Endodermal cell (in vitro differentiated cells): ENCODE results near the gene USP38. TPM values are rescaled to one million over a fixed set of nuclear protein-coding genes. Genes with fewer than 3 reads are reported as not detected.

Experiments
- DNase-seq: peaks from one replicate; pipeline ENCODE4 v3.0.0-alpha.2; 2017
- H3K27ac ChIP-seq: 2 replicates; pipeline ENCODE4 v1.5.1; 2013; ENCODE audit warnings: mild to moderate bottlenecking, low read depth, low read length, moderate library complexity
- H3K27me3 ChIP-seq: 2 replicates; pipeline ENCODE4 v1.6.1; 2013; ENCODE audit warnings: mild to moderate bottlenecking, low read length, moderate library complexity; ENCODE audit not compliant: insufficient read depth, control insufficient read depth, poor library complexity, severe bottlenecking
- H3K36me3 ChIP-seq: 2 replicates; pipeline ENCODE4 v1.7.0; 2013; ENCODE audit warnings: mild to moderate bottlenecking, low read length, moderate library complexity; ENCODE audit not compliant: control insufficient read depth, insufficient read depth
- H3K4me1 ChIP-seq: one replicate; pipeline ENCODE4 v1.7.0; 2013; ENCODE audit warnings: low read length; ENCODE audit not compliant: control insufficient read depth, insufficient read depth
- H3K4me3 ChIP-seq: 2 replicates; pipeline ENCODE4 v1.5.1; 2013; ENCODE audit warnings: mild to moderate bottlenecking, low read length, moderate library complexity
- H3K9ac ChIP-seq: 2 replicates; pipeline ENCODE4 v1.6.1; 2013; ENCODE audit warnings: mild to moderate bottlenecking, low read length, moderate library complexity; ENCODE audit not compliant: poor library complexity, severe bottlenecking; ENCODE audit errors: extremely low read depth
- H3K9me3 ChIP-seq: 2 replicates; pipeline ENCODE4 v1.6.1; 2013; ENCODE audit warnings: mild to moderate bottlenecking, low read length, moderate library complexity; ENCODE audit not compliant: control insufficient read depth
- H3K27ac Mint-ChIP-seq: 2 replicates; pipeline ENCODE4 v1.8.0; 2020; ENCODE audit warnings: mixed read lengths
- H3K27me3 Mint-ChIP-seq: 2 replicates; pipeline ENCODE4 v1.8.0; 2021; ENCODE audit warnings: mild to moderate bottlenecking, mixed read lengths; ENCODE audit not compliant: insufficient read depth
- H3K36me3 Mint-ChIP-seq: 2 replicates; pipeline ENCODE4 v1.8.0; 2020; ENCODE audit warnings: low read depth, mixed read lengths
- H3K4me1 Mint-ChIP-seq: 2 replicates; pipeline ENCODE4 v1.8.0; 2020; ENCODE audit warnings: mixed read lengths
- H3K4me3 Mint-ChIP-seq: 2 replicates; pipeline ENCODE4 v1.8.0; 2020; ENCODE audit warnings: mild to moderate bottlenecking, moderate library complexity, mixed read lengths
- H3K9me3 Mint-ChIP-seq: 2 replicates; pipeline ENCODE4 v1.8.0; 2020; ENCODE audit warnings: mild to moderate bottlenecking, mixed read lengths
- CTCF ChIP-seq: fragments of 200-600 bp; sonication (generic); conservative IDR thresholded peaks from 2 replicates; pipeline ENCODE4 v1.5.0; 2021; ENCODE audit warnings: antibody characterized with exemption, mild to moderate bottlenecking
- WGBS, 2 experiments: methylation state at CpG; one replicate each; pipeline versions ENCODE4 v1.1.5 to v1.1.7; 2013; ENCODE audit warnings: missing lambda C conversion rate in 2 of 2, mixed read lengths in 1 of 2; ENCODE audit not compliant: insufficient coverage in 1 of 2, insufficient read length in 1 of 2; 5-methylcytosine and 5-hydroxymethylcytosine counted together
- total RNA-seq, 2 donors: library from RNA; stranded (reverse); fragmentation: NEBNext Ultra II Directional in 1 of 2; extraction: Animal tissue kit (Norgen Biotek cat#: 25700) in 1 of 2; gene quantifications; 2 replicates in 1 of 2; 3 replicates in 1 of 2; pipeline ENCODE4 v1.2.1, GENCODE V29; 2021

Gene USP38
- total RNA-seq, 2 donors from 2014 or later: 15.6 to 15.7 TPM

GRCh38 chr4:143140696-143141095 lies 44.0 kb upstream of the USP38 start:
- H3K4me3 ChIP-seq: no peak overlapping the region
- Mint-ChIP-seq H3K4me1 (no peaks in the 10 kb centered on the region), H3K27ac (no peak overlapping the region), H3K9me3 (peaks cover 11% of the 10 kb centered on the region), H3K4me3 (no peak overlapping the region), H3K27me3 (no peaks in the 10 kb centered on the region), H3K36me3 (no peaks in the 10 kb centered on the region)
- H3K36me3 ChIP-seq: no peaks in the 10 kb centered on the region
- WGBS, 2 experiments: 77 to 79% methylated on average over 2 to 4 of the region's 4 CpGs
- no peak for TF ChIP-seq CTCF
- H3K4me1 ChIP-seq: no peaks in the 10 kb centered on the region
- H3K27me3 ChIP-seq: no peaks in the 10 kb centered on the region
- no peak overlapping the region for H3K27ac ChIP-seq
- no peaks in the 10 kb centered on the region for H3K9me3 ChIP-seq
- DNase-seq: peak; percentile 67
- H3K9ac ChIP-seq: no peak overlapping the region

GRCh38 chr4:143148521-143148920 lies 36.2 kb upstream of the USP38 start:
- no peak overlapping the region for H3K4me3 ChIP-seq
- Mint-ChIP-seq H3K27ac (no peak overlapping the region), H3K4me1 (no peaks in the 10 kb centered on the region), H3K9me3 (peaks cover 38% of the 10 kb centered on the region), H3K36me3 (no peaks in the 10 kb centered on the region), H3K4me3 (no peak overlapping the region), H3K27me3 (peaks cover 3% of the 10 kb centered on the region)
- H3K9ac ChIP-seq: no peak overlapping the region
- no peak for TF ChIP-seq CTCF
- H3K27me3 ChIP-seq: no peaks in the 10 kb centered on the region
- no peak overlapping the region for H3K27ac ChIP-seq
- H3K36me3 ChIP-seq: no peaks in the 10 kb centered on the region
- H3K9me3 ChIP-seq: peaks cover 15% of the 10 kb centered on the region
- 93% methylated on average over 2 of the region's 2 CpGs for WGBS, 2 experiments
- no peaks in the 10 kb centered on the region for H3K4me1 ChIP-seq
- DNase-seq: no peak

DNA sequence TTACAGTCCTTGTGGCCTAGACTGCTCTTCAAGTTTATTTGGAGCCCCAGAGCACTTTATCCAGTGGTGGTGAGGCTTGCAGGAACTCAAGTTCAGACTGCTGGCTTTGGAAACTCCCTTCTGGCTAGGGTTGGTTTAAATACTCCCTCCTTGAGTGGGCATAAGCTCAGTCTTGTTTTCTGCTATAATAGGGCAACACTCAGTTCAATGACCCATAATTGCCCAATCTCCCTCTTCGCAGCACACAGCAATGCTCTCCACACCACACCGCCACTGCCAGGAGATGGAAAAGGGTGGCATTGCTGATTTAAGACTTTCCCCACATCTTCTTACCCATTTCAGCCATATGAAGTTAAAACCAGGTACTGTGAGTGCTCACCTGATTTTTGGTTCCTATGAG lies 27.9 kb upstream of the USP38 start:
- no peaks in the 10 kb centered on the region for H3K4me1 ChIP-seq
- DNase-seq: no peak
- peaks cover 29% of the 10 kb centered on the region for H3K9me3 Mint-ChIP-seq
- no peaks in the 10 kb centered on the region for H3K4me1 Mint-ChIP-seq
- no peak overlapping the region for H3K27ac Mint-ChIP-seq
- H3K36me3 ChIP-seq: no peaks in the 10 kb centered on the region
- peaks cover 22% of the 10 kb centered on the region for H3K9me3 ChIP-seq
- WGBS, 2 experiments: 100% methylated on average over 2 of the region's 2 CpGs; no CpG with 5 or more reads in 1 of the 2 experiments
- no peaks in the 10 kb centered on the region for H3K27me3 Mint-ChIP-seq
- H3K27me3 ChIP-seq: no peaks in the 10 kb centered on the region
- no peak overlapping the region for H3K4me3 Mint-ChIP-seq
- no peak overlapping the region for H3K27ac ChIP-seq
- no peak overlapping the region for H3K4me3 ChIP-seq
- TF ChIP-seq CTCF: no peak
- H3K9ac ChIP-seq: no peak overlapping the region
- no peaks in the 10 kb centered on the region for H3K36me3 Mint-ChIP-seq
